ENCODE results near the gene KRTAP10-9. TPM values are rescaled to one million over a fixed set of nuclear protein-coding genes. Genes with fewer than 3 reads are reported as not detected.

KRTAP10-9 gene
- total RNA-seq, 2 donors from 2014 or later = not detected

- Mint-ChIP-seq H3K27ac (no peak overlapping the region), H3K4me3 (no peak overlapping the region), H3K4me1 (peaks cover 10% of the 10 kb centered on the region), H3K9me3 (peaks cover 16% of the 10 kb centered on the region), H3K27me3 (ENCODE audit: insufficient read depth) (peaks cover 4% of the 10 kb centered on the region), H3K36me3 (ENCODE audit: low read depth) (no peaks in the 10 kb centered on the region)
- WGBS, 2 experiments (ENCODE audit: insufficient coverage in 1 of 2, insufficient read length in 1 of 2) = 76 to 80% methylated on average over 1 of the region's 1 CpG
- no peak for DNase-seq
- H3K9me3 ChIP-seq (ENCODE audit: control insufficient read depth, low read length) = peaks cover 6% of the 10 kb centered on the region
- TF ChIP-seq, protein P1, sequence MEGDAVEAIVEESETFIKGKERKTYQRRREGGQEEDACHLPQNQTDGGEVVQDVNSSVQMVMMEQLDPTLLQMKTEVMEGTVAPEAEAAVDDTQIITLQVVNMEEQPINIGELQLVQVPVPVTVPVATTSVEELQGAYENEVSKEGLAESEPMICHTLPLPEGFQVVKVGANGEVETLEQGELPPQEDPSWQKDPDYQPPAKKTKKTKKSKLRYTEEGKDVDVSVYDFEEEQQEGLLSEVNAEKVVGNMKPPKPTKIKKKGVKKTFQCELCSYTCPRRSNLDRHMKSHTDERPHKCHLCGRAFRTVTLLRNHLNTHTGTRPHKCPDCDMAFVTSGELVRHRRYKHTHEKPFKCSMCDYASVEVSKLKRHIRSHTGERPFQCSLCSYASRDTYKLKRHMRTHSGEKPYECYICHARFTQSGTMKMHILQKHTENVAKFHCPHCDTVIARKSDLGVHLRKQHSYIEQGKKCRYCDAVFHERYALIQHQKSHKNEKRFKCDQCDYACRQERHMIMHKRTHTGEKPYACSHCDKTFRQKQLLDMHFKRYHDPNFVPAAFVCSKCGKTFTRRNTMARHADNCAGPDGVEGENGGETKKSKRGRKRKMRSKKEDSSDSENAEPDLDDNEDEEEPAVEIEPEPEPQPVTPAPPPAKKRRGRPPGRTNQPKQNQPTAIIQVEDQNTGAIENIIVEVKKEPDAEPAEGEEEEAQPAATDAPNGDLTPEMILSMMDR (conservative IDR thresholded peaks at IDR 0.05) = no peak
- no peak overlapping the region for H3K9ac ChIP-seq (ENCODE audit: extremely low read depth, low read length, poor library complexity, severe bottlenecking)
- no peak overlapping the region for H3K27ac ChIP-seq (ENCODE audit: low read depth, low read length)
- no peak overlapping the region for H3K4me3 ChIP-seq (ENCODE audit: low read length)
- H3K27me3 ChIP-seq (ENCODE audit: control insufficient read depth, insufficient read depth, low read length, poor library complexity, severe bottlenecking) = no peaks in the 10 kb centered on the region
- H3K36me3 ChIP-seq (ENCODE audit: control insufficient read depth, insufficient read depth, low read length) = no peaks in the 10 kb centered on the region
- H3K4me1 ChIP-seq (ENCODE audit: control insufficient read depth, insufficient read depth, low read length) = no peaks in the 10 kb centered on the region
Observed at GRCh38 chr21:44656868-44657267, 30.0 kb downstream of the KRTAP10-9 start.

DNA sequence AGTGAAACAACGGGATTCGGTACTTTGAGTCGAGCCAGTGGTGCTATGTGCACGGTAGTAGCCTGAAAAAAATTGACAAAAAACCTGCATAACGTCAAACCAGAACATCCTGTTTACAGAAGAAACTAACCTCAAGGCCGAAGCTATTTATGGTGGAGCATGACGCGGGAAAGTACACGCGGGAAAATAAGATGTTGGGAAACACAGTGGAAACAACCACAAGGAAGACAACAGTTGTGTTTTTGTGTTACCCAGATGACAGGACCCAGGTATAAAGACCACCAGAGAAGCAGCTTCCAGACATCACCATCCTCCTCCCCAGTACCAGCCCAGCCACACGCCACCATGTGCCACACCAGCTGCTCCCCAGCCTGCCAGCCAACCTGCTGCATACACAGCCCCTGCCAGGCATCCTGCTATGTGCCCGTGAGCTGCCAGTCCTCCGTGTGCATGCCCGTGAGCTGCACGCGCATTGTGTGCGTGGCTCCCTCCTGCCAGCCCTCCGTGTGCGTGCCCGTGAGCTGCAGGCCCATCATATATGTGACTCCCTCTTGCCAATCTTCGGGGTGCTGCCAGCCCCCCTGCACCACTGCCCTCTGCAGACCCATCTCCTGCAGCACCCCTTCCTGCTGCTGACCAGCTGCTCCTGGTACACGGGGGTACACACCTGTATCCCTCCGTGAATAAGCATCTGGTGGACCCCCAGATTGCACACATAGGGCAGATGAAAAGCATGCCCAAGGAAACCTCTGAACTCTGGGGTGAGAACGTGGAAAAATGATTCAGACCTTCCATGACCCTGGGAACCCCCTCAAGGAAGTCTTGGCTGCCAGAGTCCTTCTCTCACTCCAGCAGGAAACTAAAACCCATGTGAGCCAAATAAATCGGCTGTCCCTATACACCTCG, 31.0 kb downstream of the KRTAP10-9 start, which contains the start of gene KRTAP12-3:
Gene KRTAP12-3 (plus strand): TSS at position 298 of the 906 bp plus-strand sequence. CDS start 48 bp downstream, at position 346.
- no peak within 1 kb of the TSS for H3K4me3 Mint-ChIP-seq
- Histone ChIP-seq H3K9me3 (ENCODE audit: control insufficient read depth, low read length) (peaks cover 6% of the 10 kb centered on the region), H3K36me3 (ENCODE audit: control insufficient read depth, insufficient read depth, low read length) (no peaks in the 10 kb centered on the region), H3K27me3 (ENCODE audit: control insufficient read depth, insufficient read depth, low read length, poor library complexity, severe bottlenecking) (no peaks in the 10 kb centered on the region), H3K4me1 (ENCODE audit: control insufficient read depth, insufficient read depth, low read length) (no peaks in the 10 kb centered on the region), H3K27ac (ENCODE audit: low read depth, low read length) (no peak within 1 kb of the TSS), H3K4me3 (ENCODE audit: low read length) (no peak within 1 kb of the TSS), H3K9ac (ENCODE audit: extremely low read depth, low read length, poor library complexity, severe bottlenecking) (no peak within 1 kb of the TSS)
- H3K27ac Mint-ChIP-seq = no peak within 1 kb of the TSS
- WGBS, 2 experiments (ENCODE audit: insufficient coverage in 1 of 2, insufficient read length in 1 of 2) = 86 to 92% methylated on average over 26 of the region's 26 CpGs
- DNase-seq = no peak
- no peaks in the 10 kb centered on the region for H3K36me3 Mint-ChIP-seq (ENCODE audit: low read depth)
- H3K4me1 Mint-ChIP-seq = peaks cover 10% of the 10 kb centered on the region
- H3K27me3 Mint-ChIP-seq (ENCODE audit: insufficient read depth) = peaks cover 4% of the 10 kb centered on the region
- TF ChIP-seq, protein P1 (conservative IDR thresholded peaks at IDR 0.05) = no peak
- peaks cover 16% of the 10 kb centered on the region for H3K9me3 Mint-ChIP-seq

- Mint-ChIP-seq H3K9me3 (peaks cover 13% of the 10 kb centered on the region), H3K27me3 (ENCODE audit: insufficient read depth) (peaks cover 4% of the 10 kb centered on the region), H3K4me1 (peaks cover 10% of the 10 kb centered on the region), H3K36me3 (ENCODE audit: low read depth) (no peaks in the 10 kb centered on the region), H3K27ac (no peak overlapping the region), H3K4me3 (no peak overlapping the region)
- no peaks in the 10 kb centered on the region for H3K27me3 ChIP-seq (ENCODE audit: control insufficient read depth, insufficient read depth, low read length, poor library complexity, severe bottlenecking)
- no peaks in the 10 kb centered on the region for H3K4me1 ChIP-seq (ENCODE audit: control insufficient read depth, insufficient read depth, low read length)
- H3K9me3 ChIP-seq (ENCODE audit: control insufficient read depth, low read length) = peaks cover 6% of the 10 kb centered on the region
- DNase-seq = no peak
- H3K4me3 ChIP-seq (ENCODE audit: low read length) = no peak overlapping the region
- no peak overlapping the region for H3K27ac ChIP-seq (ENCODE audit: low read depth, low read length)
- H3K36me3 ChIP-seq (ENCODE audit: control insufficient read depth, insufficient read depth, low read length) = no peaks in the 10 kb centered on the region
- WGBS, 2 experiments (ENCODE audit: insufficient coverage in 1 of 2, insufficient read length in 1 of 2) = 89% methylated on average over 5 of the region's 5 CpGs; no CpG with 5 or more reads in 1 of the 2 experiments
- TF ChIP-seq, protein P1 (conservative IDR thresholded peaks at IDR 0.05) = no peak
- no peak overlapping the region for H3K9ac ChIP-seq (ENCODE audit: extremely low read depth, low read length, poor library complexity, severe bottlenecking)
Observed at GRCh38 chr21:44658541-44658910, 31.6 kb downstream of the KRTAP10-9 start.

All from endodermal cell (in vitro differentiated cells).